ENCODE data around the gene BLVRB.

DNA sequence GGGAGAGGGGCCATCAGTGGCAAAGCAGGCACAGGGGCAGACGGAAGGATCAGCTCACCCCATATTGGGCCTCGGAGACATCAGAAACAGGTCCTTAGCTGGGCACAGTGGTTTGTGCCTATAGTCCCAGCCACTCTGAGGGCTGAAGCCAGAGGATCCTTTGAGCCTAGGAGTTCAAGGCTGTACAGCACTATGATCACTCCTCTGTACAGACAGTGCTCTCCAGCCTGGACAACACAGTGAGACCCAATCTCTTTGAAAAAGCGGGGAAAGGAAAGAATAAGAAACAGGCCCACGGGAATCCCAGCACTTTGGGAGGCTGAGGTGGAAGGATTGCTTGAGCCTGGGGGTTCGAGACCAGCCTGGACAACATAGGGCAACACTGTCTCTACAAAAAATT lies 45.8 kb downstream of the BLVRB start:
- no peak for TF ChIP-seq EZH2 (IDR thresholded peaks at IDR 0.05)
- TF ChIP-seq, protein P1, sequence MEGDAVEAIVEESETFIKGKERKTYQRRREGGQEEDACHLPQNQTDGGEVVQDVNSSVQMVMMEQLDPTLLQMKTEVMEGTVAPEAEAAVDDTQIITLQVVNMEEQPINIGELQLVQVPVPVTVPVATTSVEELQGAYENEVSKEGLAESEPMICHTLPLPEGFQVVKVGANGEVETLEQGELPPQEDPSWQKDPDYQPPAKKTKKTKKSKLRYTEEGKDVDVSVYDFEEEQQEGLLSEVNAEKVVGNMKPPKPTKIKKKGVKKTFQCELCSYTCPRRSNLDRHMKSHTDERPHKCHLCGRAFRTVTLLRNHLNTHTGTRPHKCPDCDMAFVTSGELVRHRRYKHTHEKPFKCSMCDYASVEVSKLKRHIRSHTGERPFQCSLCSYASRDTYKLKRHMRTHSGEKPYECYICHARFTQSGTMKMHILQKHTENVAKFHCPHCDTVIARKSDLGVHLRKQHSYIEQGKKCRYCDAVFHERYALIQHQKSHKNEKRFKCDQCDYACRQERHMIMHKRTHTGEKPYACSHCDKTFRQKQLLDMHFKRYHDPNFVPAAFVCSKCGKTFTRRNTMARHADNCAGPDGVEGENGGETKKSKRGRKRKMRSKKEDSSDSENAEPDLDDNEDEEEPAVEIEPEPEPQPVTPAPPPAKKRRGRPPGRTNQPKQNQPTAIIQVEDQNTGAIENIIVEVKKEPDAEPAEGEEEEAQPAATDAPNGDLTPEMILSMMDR (IDR thresholded peaks at IDR 0.05 in 2 of 3, conservative IDR thresholded peaks at IDR 0.05 in 1 of 3; ENCODE audit: borderline replicate concordance in 1 of 3, insufficient read depth in 1 of 3, low read depth in 2 of 3, low read length in 2 of 3) = no peak
- TF ChIP-seq POLR2A (IDR thresholded peaks at IDR 0.05; ENCODE audit: borderline replicate concordance, extremely low read depth, insufficient read depth, insufficient read length) = no peak
- TF ChIP-seq SRF (IDR thresholded peaks at IDR 0.05; ENCODE audit: low read depth) = no peak
- no peak for TF ChIP-seq ZFX (IDR thresholded peaks at IDR 0.05)
